Right ventricle myocardium superior (tissue), 1 donor: ENCODE results near the gene CHSY1. TPM values are rescaled to one million over a fixed set of nuclear protein-coding genes. Genes with fewer than 3 reads are reported as not detected.

ENCODE experiments used
- ATAC-seq: fragments of 200-7000 bp; cut with Tn5 transposase; one replicate; pipeline ENCODE4 v1.9.1; 2020; ENCODE audit warnings: mild to moderate bottlenecking; ENCODE audit not compliant: poor library complexity
- DNase-seq: peaks from one replicate; pipeline ENCODE4 v3.0.0-alpha.2; 2020
- intact Hi-C: fragments of 100-400 bp; cut with DNase I; formaldehyde crosslinking; loops from one replicate; pipeline ENCODE4 v1.11.2; 2022
- total RNA-seq: library from RNA; stranded (reverse); fragmentation: NEBNext Ultra II Directional; extraction: Animal tissue kit (Norgen Biotek cat#: 25700); gene quantifications from one replicate; pipeline ENCODE4 v1.2.1, GENCODE V29; 2021
- donor health status: DM: no; HTN: yes; CAD: no; lungs with severe emphysema.

The CHSY1 gene
- total RNA-seq, 1 donor from 2014 or later = 12.7 TPM

- peak; percentile 92 for DNase-seq
- intact Hi-C loops = no loop called here
- ATAC-seq = peak; percentile 94
Observed at GRCh38 chr15:101201411-101202174, 50.3 kb downstream of the CHSY1 start.

- DNase-seq = no peak
- intact Hi-C loops = no loop called here
- no peak for ATAC-seq
Observed at GRCh38 chr15:101200181-101200580, 51.7 kb downstream of the CHSY1 start.

DNA sequence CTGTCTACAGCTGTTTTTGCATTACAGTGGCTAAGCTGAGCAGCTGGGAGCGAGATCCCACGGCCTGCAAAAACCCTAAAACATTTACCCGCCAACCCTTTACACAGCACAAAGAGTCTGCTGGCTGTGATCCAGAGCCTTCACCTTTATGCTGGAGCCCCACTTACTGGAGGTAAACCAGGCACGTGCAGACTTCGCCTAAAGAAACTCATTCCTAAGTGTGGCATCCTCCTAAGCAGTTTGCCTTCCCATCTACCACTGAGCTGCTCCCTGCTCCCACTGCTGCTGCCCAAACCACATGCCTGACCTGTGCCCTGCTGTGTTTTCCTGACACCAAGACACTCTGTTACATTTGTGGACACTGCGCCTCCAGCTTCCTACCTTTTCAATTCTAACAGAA is 53.0 kb downstream of the CHSY1 start:
- DNase-seq (no peak), ATAC-seq (no peak)
- intact Hi-C loops = no loop called here

- intact Hi-C loops = no loop called here
- no peak for ATAC-seq
- no peak for DNase-seq
Observed at GRCh38 chr15:101198031-101198575, 53.7 kb downstream of the CHSY1 start.

- ATAC-seq (no peak), DNase-seq (no peak)
- intact Hi-C loops = no loop called here
Observed at GRCh38 chr15:101194546-101195125, 57.2 kb downstream of the CHSY1 start.

- DNase-seq (no peak), ATAC-seq (no peak)
- intact Hi-C loops = no loop called here
Observed at GRCh38 chr15:101193806-101194545, 57.9 kb downstream of the CHSY1 start.

DNA sequence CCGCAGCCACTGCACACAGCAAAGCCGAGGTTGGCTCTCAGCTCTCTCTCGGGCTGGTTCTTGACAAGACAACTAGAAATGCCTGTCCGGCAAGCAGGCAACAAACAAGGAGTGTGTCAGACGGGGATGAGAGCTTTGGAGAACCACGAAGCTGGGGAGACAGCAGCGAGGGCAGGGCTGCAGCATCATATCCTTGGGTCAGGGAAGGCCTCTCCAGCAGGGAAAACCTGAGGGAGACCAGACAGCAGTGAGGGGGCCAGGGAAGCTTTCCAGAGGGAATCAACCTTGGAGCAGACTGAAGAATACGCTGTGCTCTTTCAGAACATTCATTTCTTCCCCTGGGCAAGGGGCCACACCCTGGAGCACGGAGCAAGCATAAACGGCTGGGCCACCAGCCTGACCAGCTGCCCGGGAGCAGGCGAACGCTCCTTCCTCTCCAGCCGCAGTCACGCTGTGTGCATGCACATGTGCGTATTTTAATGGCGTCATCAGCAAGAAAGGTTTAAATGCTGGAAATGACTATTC is 58.7 kb downstream of the CHSY1 start:
- DNase-seq = peak; percentile 82

DNA sequence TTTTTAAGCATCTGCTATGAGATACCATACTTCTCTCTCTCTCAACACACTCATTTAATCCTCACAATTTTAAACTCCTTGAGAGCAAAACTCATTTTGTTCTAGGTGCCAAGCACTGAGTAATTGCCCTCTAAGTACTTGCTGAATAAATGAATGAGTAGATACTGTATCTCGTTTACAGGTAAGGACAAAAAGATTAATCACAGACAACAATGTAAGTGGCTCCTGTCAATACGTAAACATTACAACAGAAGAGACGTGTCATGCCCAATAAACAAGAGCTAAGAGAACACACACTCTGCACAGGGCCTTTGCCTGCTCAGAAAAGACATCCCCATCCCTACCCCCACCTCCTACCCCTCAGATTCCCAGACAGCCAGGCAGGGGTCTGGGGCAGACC is 59.8 kb downstream of the CHSY1 start:
- ATAC-seq (no peak), DNase-seq (no peak)
- intact Hi-C loops = no loop called here

More for the DNA sequence above, 58.7 kb downstream of the CHSY1 start:
- intact Hi-C loops = no loop called here
- ATAC-seq = peak; percentile 59

DNA sequence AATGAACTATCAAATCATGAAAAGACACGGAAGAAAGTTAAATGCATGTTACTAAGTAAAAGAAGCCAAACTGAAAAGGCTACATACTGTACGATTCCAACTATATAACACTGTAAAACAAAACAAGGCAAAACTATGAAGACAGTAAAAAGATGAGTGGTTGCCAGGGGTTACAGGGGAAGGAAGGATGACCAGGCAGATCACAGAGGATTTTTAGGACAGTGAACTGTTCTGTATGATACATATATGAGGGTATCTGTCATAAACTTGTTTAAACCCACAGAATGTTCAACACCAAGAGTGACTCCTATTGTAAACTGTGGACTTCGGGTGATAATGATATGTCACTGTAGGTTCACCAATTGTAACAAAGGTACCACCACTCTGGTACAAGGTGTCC is 60.6 kb downstream of the CHSY1 start:
- intact Hi-C loops = no loop called here
- no peak for ATAC-seq
- no peak for DNase-seq

DNA sequence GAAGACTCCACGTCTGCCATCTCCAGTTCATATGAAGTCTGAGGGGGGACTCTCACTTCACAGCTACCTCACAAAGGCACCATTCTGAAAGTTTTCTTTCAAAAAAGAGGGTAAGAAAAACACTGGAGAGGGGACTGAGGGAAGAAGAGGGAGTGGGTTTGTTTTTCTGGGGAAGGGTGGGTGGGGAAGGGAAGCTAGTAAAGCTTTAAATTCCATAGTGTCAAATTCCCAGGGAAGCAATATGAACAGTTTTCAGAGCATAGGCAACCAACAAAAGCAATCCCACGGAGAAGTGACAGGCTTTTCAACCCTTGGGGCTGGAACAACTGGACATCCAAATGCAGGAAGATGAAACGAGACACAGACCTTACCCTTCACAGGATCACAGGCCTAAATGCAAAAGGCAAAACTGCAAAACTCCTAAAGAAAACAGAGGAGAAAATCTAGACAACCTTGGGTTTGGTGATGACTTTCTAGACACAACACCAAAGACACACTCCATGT is 61.7 kb downstream of the CHSY1 start:
- no peak for ATAC-seq
- no peak for DNase-seq
- intact Hi-C loops = no loop called here

DNA sequence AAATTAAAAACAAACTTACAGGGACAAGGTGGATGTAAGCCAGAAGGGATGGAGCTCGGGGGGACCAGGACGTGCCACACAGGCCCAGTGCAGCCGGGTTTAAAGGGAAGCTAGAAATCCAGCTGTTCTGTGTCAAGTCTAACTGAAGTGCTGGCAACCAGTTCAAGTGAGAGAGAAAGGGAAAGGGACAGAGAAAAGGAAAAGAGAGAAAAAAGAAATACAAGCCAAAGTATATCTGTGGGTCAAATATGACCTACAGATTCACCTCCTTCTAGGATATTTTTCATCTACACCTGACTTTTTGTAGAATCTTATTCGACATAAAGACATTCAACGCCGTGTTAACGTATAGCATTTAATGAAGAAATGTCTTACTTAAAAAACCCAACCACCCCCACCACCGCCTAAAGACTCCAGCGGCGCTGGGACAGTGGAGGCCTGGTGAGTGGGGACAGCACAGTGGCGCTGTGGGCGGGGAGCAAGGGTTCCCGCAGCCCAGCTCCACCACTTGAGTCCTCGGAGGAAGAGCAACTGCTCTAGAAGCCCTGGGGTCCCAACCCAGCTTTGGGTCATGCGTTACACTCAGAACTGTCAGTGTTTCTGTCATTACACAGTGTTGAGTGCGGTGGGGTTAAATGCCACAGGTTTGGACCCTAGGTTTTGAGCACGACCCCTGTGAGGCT is 62.3 kb downstream of the CHSY1 start:
- intact Hi-C loops = no loop called here
- DNase-seq = peak; percentile 52

GRCh38 chr15:101188637-101189408 is 63.0 kb downstream of the CHSY1 start:
- peak; percentile 61 for DNase-seq
- intact Hi-C loops = no loop called here
- ATAC-seq = peak; percentile 53

More for the DNA sequence above, 62.3 kb downstream of the CHSY1 start:
- ATAC-seq = peak; percentile 46

DNA sequence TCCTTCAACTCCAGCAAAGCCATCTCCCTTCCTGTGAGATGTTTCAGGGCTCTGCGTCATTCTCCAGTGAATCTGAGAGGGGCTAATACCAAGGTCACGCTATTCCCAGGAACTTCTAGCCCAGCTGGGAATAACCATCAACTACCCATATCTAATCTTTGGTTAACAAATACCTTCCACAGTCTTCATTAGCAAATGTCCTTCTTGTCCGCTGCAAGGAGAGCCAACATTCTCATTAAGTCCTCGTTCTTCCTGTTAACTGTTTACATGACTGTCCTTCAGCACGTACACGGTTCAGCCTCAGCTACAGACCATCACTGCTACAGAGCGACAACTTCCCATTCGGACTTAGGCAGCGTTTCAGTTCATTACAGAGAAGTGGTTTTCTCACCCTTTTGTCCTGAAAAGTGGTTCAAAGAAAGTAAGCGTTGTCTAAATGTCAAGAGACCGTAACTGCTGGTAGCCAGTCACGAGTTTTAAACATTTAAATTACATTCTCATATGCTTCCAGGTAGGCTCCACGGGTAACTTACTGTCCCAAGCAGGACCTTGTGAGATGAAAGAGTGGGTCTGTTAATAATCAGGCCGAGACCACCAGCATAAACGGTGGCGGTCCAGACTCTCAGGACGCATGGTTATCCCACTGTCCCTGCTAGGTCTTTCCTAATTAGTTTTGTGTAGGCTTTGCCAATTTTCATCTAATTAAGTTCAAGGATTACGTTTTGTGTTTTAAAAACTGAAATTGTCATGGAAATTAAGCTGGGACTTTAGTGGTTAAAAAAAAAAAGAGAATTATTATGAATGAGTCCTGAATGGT is 63.8 kb downstream of the CHSY1 start:
- ATAC-seq = peak; percentile 69
- no peak for DNase-seq
- intact Hi-C loops = no loop called here

DNA sequence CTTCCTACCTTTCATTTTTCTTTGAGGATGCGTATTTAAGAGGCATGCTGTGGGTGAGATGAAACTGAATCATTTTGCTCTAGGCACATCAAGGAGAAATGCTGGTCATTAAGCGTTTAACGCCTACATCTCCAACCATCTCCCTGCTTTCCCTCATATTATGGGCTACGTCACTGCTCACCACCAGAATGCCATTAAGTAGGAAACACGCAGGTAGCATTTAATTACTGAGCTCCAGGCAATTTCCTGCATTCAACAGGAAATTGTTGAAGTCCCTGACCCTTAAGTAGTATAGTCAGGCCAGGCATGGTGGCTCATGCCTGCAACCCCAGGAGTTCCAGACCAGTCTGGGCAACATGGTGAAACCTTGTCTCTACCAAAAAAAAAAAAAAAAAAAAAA is 66.1 kb downstream of the CHSY1 start:
- intact Hi-C loops = no loop called here
- ATAC-seq (no peak), DNase-seq (no peak)

GRCh38 chr15:101185336-101185735 is 66.5 kb downstream of the CHSY1 start:
- no peak for DNase-seq
- intact Hi-C loops = no loop called here
- ATAC-seq = no peak

- ATAC-seq (no peak), DNase-seq (no peak)
- intact Hi-C loops = no loop called here
Observed at GRCh38 chr15:101184830-101185229, 67.0 kb downstream of the CHSY1 start.

DNA sequence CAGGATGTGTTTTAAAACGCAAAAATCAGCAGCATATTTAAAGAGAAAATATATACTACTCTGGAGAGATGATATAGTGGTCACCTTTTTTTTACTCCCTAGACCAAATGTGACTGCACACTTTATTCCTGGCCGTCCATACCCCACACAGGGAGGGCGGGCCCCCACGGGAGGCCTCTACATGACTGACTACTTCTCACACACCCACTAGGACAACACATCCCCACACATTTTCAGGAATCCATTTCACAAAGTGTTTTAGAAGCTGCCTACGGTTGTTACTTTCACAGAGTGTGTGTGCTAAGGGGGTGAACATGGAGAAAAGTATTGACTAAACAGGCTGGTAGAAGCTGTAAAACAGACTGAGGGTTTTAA is 67.9 kb downstream of the CHSY1 start:
- DNase-seq (no peak), ATAC-seq (no peak)
- intact Hi-C loops = no loop called here
